Measurements from ENCODE around the gene PDLIM7. TPM values are rescaled to one million over a fixed set of nuclear protein-coding genes. Genes with fewer than 3 reads are reported as not detected.

Gene PDLIM7
- total and polyA plus RNA-seq, 2 of the 4 experiments (the other 2 are of a cell fraction), result 70.4 to 534 TPM

DNA sequence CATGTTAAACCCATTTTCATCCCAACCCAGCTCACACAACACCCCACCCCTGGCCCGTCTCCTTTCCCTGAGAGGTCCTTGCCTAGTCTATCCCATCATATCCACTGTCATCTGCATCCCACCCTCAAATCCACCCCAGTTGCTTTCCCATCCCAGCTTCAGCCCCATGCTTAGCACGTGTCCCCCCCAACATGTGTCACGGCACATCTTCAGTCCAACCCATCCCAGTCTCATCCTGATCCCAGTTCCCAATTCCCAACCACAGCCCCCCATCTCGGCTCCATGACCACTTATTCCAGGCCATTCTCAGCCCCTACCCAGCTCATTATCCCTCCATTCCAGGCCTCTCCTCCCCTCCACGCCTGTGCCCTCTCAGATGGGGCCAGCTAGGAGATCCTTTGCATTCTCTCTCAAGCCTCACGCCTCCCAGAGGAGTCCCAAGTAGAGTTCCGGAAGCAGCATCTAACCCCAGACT is 23.4 kb downstream of the PDLIM7 start:
- H3K14ac ChIP-seq (replicated peaks; ENCODE audit: low read depth, low read length), result peak overlapping the region; percentile 79; the same call in 1 of the 2 replicates
- ChIA-PET CTCF (no interaction called here), POLR2A (ENCODE audit: unreplicated experiment) (no interaction called here)
- H3K36me3 ChIP-seq (ENCODE audit: control insufficient read depth, insufficient read depth, low read length), result peaks cover 17% of the 10 kb centered on the region
- peak overlapping the region; percentile 34; the same call in 1 of the 2 replicates for H3K4me2 ChIP-seq (ENCODE audit: low read depth, low read length)
- no peak overlapping the region for H2BK5ac ChIP-seq (ENCODE audit: low read depth, low read length, poor library complexity, severe bottlenecking)
- H2BK120ac ChIP-seq (ENCODE audit: low read depth, low read length), result 0 out of 2 replicates have a peak overlapping the region, but pooled peaks have one; percentile 5
- H2BK20ac ChIP-seq (ENCODE audit: low read depth, low read length), result peak overlapping the region; percentile 9; the same call in 1 of the 2 replicates
- H3K23ac ChIP-seq (ENCODE audit: low read depth, low read length), result no peak overlapping the region
- H4K8ac ChIP-seq (ENCODE audit: low read depth in 2 of 2, low read length in 2 of 2), result peak overlapping the region; percentile 35 to 64; a peak in 3 of 4 replicates
- no peak overlapping the region for H3K9ac ChIP-seq (ENCODE audit: low read depth, low read length)
- H4K5ac ChIP-seq (ENCODE audit: low read depth, low read length), result peak overlapping the region; percentile 77
- H3K9me1 ChIP-seq (ENCODE audit: insufficient read depth, low read length), result peaks cover 34% of the 10 kb centered on the region
- dilution Hi-C loops (cut with HindIII; ENCODE audit: low sequenced_read_pairs, unreplicated experiment) (no loop called here), in situ Hi-C loops (cut with MboI; ENCODE audit: low sequenced_read_pairs) (no loop called here), intact Hi-C loops (cut with micrococcal nuclease) (no loop called here)
- peaks cover 11 to 36% of the 10 kb centered on the region in 2 experiments; a peak in 3 of 4 replicates for H3K79me1 ChIP-seq (ENCODE audit: low read depth in 1 of 2, low read length in 2 of 2)
- H3K9me3 ChIP-seq (ENCODE audit: control insufficient read depth, insufficient read depth, low read length), result no peaks in the 10 kb centered on the region
- TF ChIP-seq ELK1 (IDR thresholded peaks at IDR 0.05; ENCODE audit: borderline replicate concordance, low read depth, low read length) (no peak), BHLHE40 (IDR thresholded peaks at IDR 0.05; ENCODE audit: low read depth, low read length) (peak; percentile 38; the same call in 1 of the 2 replicates)
- H3K4ac ChIP-seq (ENCODE audit: low read depth, low read length), result peak overlapping the region; percentile 67
- H3K27me3 ChIP-seq (ENCODE audit: control insufficient read depth, insufficient read depth, low read length), result no peaks in the 10 kb centered on the region
- no peak overlapping the region for H3K18ac ChIP-seq (ENCODE audit: low read depth, low read length)
- peaks cover 53% of the 10 kb centered on the region for H4K20me1 ChIP-seq (ENCODE audit: insufficient read depth, low read length)
- peak overlapping the region; percentile 89 for H2AK5ac ChIP-seq (ENCODE audit: low read depth, low read length)
- H3K4me3 ChIP-seq (ENCODE audit: insufficient read depth, low read depth, low read length), result no peak overlapping the region
- no peak overlapping the region for H3K56ac ChIP-seq (ENCODE audit: extremely low read depth, insufficient read depth, low read length)
- DNase-seq (no peak), ATAC-seq (ENCODE audit: low read depth) (no peak)
- peak overlapping the region; percentile 40 for H3K27ac ChIP-seq (ENCODE audit: insufficient read depth, low read length)
- H2BK15ac ChIP-seq (ENCODE audit: low read depth, low read length), result peak overlapping the region; percentile 25; the same call in 1 of the 3 replicates
- BruUV-seq (replicated peaks), result no TSS peak
- peak overlapping the region; percentile 60; the same call in 1 of the 2 replicates for H4K91ac ChIP-seq (ENCODE audit: insufficient read depth, low read depth, low read length)
- H2AK9ac ChIP-seq (replicated peaks; ENCODE audit: low read depth, low read length, poor library complexity), result peak overlapping the region; percentile 89
- peak overlapping the region; percentile 76 for H2AFZ ChIP-seq (replicated peaks; ENCODE audit: low read length, poor library complexity)
- 41% methylated on average over 4 of the region's 7 CpGs; no CpG with 5 or more reads in 1 of the 2 experiments for WGBS, 2 experiments (ENCODE audit: extremely low coverage in 2 of 2, insufficient read length in 1 of 2)
- peaks cover 41% of the 10 kb centered on the region for H3K4me1 ChIP-seq (ENCODE audit: control insufficient read depth, insufficient read depth, low read length)

Data from IMR-90 (cell line).